Body of pancreas (tissue), 4 donors: Measurements from ENCODE around the gene LDLRAD4.

Experiments
- POLR2A ChIP-seq, 3 donors: fragments of 450-650 bp; IDR thresholded peaks; one replicate each; pipeline ENCODE4 v1.6.1; 2016; ENCODE audit warnings: antibody characterized with exemption in 3 of 3, mild to moderate bottlenecking in 2 of 3
- TF ChIP-seq, protein P1 (sequence below), 7 experiments: fragments of 450-650 bp in 4 of 7; fragments of 200-600 bp in 3 of 7; sonication (generic) in 3 of 7; IDR thresholded peaks; one replicate each; pipeline ENCODE4 v1.5.1; 2016 to 2019; ENCODE audit warnings: antibody characterized with exemption in 7 of 7

- TF ChIP-seq, protein P1, sequence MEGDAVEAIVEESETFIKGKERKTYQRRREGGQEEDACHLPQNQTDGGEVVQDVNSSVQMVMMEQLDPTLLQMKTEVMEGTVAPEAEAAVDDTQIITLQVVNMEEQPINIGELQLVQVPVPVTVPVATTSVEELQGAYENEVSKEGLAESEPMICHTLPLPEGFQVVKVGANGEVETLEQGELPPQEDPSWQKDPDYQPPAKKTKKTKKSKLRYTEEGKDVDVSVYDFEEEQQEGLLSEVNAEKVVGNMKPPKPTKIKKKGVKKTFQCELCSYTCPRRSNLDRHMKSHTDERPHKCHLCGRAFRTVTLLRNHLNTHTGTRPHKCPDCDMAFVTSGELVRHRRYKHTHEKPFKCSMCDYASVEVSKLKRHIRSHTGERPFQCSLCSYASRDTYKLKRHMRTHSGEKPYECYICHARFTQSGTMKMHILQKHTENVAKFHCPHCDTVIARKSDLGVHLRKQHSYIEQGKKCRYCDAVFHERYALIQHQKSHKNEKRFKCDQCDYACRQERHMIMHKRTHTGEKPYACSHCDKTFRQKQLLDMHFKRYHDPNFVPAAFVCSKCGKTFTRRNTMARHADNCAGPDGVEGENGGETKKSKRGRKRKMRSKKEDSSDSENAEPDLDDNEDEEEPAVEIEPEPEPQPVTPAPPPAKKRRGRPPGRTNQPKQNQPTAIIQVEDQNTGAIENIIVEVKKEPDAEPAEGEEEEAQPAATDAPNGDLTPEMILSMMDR (IDR thresholded peaks at IDR 0.05): no peak
- TF ChIP-seq POLR2A (IDR thresholded peaks at IDR 0.05): no peak
Measured at GRCh38 chr18:13226533-13227144, 8.1 kb downstream of the LDLRAD4 start.
